DMS53 (cell line): ENCODE data around the gene COPG2.

Experiments used
- DNase-seq: peaks from one replicate; lab custom pipeline; 2025; lab: John Stamatoyannopoulos, UW

COPG2 gene

GRCh38 chr7:130493275-130493873 is 175.2 kb downstream of the COPG2 start:
- no peak for DNase-seq

GRCh38 chr7:130492523-130493274 is 175.8 kb downstream of the COPG2 start:
- DNase-seq = no peak

- DNase-seq = no peak
Observed at GRCh38 chr7:130491841-130492522, 176.6 kb downstream of the COPG2 start, which contains the start of gene MEST. MEST (plus strand) TSS chr7:130492085; CDS start chr7:130492314, 229 bp downstream.

- DNase-seq = no peak
Observed at GRCh38 chr7:130490888-130491804, 177.4 kb downstream of the COPG2 start.

GRCh38 chr7:130490311-130490791 is 178.2 kb downstream of the COPG2 start:
- DNase-seq = no peak

GRCh38 chr7:130489140-130489983 is 179.2 kb downstream of the COPG2 start:
- DNase-seq = no peak

- no peak for DNase-seq
Observed at GRCh38 chr7:130488392-130489139, 180.0 kb downstream of the COPG2 start.

GRCh38 chr7:130486954-130487436 is 181.6 kb downstream of the COPG2 start:
- DNase-seq = no peak

GRCh38 chr7:130486114-130486953 is 182.2 kb downstream of the COPG2 start:
- peak; percentile 100 for DNase-seq

- no peak for DNase-seq
Observed at GRCh38 chr7:130485734-130486113, 182.8 kb downstream of the COPG2 start.

GRCh38 chr7:130483031-130483430 is 185.5 kb downstream of the COPG2 start:
- DNase-seq = no peak

GRCh38 chr7:130481898-130482297 is 186.7 kb downstream of the COPG2 start:
- DNase-seq = no peak

GRCh38 chr7:130479716-130480400 is 188.7 kb downstream of the COPG2 start:
- no peak for DNase-seq

- no peak for DNase-seq
Observed at GRCh38 chr7:130478991-130479390, 189.6 kb downstream of the COPG2 start.

GRCh38 chr7:130476297-130477150 is 192.0 kb downstream of the COPG2 start:
- no peak for DNase-seq

- no peak for DNase-seq
Observed at GRCh38 chr7:130475776-130476175, 192.8 kb downstream of the COPG2 start.

GRCh38 chr7:130473876-130474275 is 194.7 kb downstream of the COPG2 start:
- DNase-seq = no peak
